GM18867 (cell line): ENCODE results near the gene SRGAP3.

Experiments used
- ATAC-seq: cut with Tn5 transposase; IDR thresholded peaks from one replicate; pipeline ENCODE4 v1.9.1; 2021; ENCODE audit warnings: mild to moderate bottlenecking, moderate library complexity; ENCODE audit not compliant: unreplicated experiment

The SRGAP3 gene

DNA sequence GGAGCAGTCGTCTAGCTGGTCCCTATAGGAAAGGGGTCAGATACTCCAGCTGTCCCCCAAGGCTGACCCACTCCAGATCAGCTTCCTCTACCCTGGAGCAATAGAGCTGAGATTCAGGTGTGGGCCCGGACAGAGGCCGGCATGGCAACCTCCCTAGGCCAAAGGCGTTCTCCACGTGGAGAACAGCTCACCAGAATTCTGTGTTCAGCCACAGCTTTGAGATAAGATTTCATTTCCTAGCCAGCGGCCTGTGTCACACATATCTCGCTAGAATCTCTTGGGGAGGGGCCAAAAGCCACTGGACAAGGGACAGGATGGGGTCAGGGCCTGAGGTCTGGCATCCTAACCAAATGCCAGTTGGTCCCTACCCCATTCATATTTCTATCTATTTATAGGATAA, 20.1 kb downstream of the SRGAP3 start:
- no peak for ATAC-seq

DNA sequence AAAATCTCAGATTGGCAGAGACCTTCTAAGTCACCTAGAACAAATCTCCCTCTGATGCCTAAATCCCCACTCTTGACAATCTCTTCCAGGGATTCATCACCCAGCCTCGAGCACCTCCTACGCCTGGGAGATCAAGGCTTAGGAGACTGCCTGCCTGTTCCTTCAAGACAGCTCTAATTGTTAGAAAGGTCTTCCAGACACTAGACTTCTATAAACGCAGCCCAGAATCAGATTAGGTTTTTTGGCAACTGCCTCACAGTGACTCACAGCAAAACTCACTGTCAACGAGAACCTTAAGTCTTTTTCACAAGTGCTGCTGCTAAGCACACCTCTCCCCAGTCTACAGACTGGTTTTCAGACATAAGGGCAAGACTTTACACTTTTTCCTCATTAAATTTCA, 23.1 kb downstream of the SRGAP3 start:
- no peak for ATAC-seq

DNA sequence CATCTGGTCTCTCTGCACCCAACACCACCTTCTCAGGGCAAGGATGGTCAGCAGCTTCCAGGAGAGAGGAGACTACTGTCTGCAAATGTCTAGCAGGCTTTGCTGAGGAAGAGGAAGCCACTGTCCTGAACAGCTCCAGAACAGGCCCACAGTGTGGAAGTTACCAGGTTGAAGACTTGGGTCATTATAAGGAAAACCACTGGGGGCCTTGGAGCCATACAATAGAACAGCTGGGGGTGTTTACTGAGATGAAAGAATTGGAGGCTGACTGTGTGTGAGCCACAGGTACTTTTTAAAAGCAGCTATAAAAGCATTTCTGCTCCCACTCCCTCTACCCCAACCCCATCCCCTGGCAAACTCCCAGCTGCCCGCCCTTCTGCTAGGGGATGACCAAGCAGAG, 24.2 kb downstream of the SRGAP3 start:
- no peak for ATAC-seq

DNA sequence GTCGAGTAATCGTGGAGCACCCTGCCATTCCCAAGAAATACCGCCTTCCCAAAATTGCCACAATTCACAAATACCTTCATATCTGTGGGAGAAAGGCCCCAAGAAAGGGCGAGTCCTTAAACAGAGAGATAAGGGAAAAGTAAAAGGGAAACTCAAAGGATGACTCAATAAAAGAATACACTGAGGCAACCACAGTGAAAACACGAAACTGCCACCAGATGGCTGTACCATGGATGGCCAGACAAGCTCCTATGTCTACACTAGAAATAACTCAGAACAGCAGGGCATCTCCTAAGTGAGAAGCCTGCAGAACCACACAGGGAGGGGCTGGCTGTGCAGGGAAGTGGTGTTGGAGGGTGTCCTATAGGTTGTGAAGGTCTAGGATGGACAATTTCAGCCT, 25.0 kb downstream of the SRGAP3 start:
- peak; percentile 92 for ATAC-seq

DNA sequence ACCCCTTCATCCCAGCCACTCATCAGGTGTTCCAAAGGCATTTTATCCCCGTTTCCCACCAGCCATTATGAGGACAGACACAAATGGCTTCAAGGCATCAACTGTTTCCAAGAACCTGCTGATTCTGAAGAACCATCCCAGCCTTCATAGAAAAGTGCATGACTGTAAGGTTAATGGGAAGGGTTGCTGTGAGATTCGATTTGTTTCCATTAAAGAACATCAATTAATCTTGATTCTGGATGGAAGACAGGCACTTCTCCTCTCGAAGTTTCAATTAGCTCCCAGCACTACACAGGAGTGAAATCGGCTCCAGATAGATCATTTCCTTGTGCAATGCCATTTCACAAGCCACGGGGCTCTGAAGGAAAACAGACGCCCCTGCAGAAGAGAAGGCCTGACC, 25.8 kb downstream of the SRGAP3 start:
- ATAC-seq = no peak

DNA sequence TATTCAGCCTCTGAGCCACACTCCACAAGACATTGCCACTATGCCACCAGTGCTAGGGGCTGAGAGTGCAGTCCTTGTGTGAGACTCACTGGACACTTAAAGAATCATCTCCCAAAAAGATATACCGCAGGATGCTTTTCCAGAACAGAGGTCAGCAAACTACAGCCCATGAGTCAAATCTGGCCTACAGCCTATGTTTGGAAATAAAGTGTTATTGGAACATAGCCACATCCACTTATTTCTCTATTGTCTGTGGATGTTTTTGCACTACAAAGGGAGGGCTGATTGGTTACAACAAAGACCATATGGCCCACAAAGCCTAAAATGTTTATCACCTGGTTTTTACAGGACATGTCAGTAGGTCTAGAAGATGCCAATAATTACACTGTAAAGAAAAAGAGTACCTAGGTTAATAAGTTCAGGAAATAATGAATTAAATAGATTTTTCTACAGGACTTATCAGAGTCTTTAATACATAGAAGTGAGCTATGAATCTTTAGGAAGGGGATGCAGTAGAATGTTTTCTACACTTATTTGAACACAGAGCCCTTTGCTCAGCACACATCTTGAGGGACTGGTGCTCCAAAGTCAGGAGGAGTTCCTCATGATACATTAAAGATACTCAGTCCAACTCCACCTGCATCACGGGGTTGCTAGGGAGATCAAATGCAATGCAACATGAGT, 26.3 kb downstream of the SRGAP3 start:
- no peak for ATAC-seq

DNA sequence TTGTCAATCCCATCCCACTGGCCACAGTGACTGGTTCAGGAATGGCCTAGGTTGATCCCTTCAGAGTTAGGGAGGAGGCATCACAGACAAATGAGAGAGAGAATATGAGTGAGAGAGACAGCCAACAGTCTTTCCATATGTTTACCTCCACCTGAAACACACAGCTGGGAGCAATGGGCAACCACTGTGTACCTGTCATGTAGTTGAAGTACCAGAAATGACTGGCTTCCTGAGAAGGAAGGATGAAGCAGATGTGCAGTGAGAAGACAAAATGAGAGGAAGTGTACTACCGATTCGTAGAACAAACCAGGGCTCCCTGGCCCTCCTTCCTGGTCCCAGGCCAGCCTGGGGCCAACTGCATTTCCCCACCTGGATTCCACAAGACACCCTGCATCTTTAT, 27.4 kb downstream of the SRGAP3 start:
- no peak for ATAC-seq

DNA sequence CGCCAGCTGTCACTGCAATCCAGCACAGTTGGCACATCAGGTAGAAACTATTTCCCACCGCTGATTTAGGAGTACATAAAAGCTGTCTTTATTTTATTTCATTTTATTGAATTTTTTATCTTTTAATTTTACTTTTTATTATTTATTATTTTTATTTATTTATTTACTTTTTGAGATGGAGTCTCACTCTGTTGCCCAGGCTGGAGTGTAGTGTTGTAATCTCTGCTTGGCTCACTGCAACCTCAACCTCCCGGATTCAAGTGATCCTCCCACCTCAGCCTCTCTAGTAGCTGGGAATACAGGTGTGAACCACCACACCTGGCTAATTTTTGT, 31.0 kb downstream of the SRGAP3 start:
- ATAC-seq = no peak

DNA sequence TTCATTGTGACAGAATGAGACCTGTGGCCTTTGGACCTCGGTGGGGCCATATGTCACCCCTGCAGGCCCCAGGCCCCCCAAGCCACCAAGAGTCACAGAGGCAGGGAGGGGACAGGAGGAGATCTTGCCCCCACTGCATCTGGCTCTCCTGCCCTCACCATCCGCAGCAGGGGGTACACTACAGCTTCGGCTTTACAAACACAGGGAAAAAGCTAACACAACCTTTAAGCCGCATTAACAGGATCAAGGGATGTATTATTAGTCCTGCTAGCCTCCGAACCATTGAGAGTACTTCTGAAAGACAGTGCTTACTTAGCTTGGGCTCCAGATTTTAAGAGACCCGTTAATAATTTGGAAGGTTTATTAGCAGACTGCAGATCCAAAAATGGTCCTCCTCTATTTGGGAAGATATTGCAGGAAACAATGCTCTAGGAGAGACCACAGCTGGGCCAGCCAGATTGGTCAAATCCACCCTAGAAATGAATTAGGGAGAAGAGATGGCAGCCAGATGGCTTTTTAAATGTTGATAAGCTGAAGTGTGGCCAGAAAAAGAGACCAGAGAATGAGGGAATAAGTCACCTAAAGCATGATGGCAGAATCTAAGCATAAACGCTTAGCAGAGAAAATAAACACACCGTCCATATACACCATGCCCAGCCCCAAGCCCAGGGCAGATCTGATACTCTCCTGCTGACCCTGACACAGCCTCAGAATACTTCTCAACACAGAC, 31.5 kb downstream of the SRGAP3 start:
- no peak for ATAC-seq

DNA sequence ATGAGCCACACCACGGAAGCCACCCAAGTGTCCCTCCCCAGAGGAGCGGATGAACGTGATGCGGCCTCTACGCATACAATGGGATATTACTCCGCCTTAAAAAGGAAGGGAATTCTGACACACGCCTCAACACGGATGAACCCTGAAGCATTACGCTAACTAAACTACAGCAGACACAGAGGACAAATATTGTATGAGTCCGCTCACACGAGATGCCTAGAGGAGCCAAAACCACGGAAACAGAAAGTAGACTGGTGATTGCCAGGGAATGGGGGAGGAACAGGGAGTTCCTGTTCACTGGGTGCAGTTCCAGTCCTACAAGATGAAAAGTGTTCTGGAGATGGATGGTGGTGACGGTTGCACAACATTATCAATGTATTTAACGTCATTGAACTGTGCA, 32.7 kb downstream of the SRGAP3 start:
- ATAC-seq = no peak

DNA sequence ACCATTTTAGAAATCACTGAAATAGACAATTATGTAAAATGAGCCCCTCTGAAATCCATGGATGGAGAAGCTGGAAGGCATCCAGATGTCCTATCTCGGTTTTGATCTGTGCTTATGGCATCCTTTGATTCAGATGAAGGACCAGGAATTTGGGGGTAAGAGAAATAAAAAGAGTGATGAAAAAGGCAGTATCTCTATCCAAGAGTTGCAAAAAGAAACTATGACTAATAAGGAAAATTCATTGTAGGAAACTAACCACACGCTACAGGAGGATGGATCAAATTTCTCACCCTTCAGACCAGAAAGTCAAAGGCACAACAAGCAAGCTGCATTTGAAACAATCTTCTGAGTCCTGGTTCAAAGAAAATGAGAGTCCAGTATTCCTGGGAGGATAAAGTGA, 34.8 kb downstream of the SRGAP3 start:
- no peak for ATAC-seq

DNA sequence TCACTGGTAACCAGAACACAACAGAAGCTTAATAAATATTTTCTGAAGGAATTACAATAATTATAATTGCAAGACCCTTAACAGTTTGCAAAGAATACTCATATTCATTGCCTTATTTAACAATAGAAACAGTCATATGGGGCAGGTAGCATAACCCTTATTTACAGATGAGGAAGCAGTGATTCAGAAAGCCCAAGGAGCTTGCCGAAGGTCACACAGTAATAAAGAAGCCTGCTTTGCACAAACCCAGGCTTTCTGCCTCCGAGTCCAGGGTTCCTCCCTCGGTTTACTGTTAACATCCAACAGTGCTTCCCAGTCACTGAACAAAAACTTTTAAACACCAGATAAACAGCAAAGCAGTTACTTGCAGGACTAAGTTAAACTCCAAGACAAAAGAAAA, 35.3 kb downstream of the SRGAP3 start:
- no peak for ATAC-seq

DNA sequence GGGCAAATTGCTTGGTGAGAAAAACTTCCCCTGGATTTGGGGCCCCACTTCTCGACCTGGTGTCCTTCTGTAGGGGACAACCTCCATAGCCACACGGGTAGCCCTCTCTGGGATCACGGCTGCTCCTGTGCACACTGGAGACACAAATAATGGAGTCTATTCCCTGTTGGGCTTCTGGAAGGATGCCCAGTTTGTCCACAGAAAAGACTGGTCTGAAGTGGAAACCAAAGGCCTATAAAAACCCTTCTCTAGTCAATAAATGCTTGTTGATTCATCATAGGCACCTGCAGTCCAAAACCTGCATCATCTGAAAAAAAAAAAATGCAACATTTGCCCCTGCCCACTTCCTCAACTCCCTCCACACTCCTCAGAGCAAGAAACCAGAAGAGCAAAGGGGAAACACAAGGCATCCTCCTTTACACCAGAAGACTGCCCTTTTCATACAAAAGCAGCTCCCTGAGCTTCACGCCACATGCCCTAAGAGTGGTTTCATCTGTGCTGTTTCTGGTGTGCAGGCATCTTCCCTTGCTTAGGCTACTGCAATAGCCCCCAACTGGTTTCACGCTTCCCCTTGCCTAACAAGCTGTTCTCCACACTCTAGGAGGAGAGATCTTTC, 36.3 kb downstream of the SRGAP3 start:
- no peak for ATAC-seq

DNA sequence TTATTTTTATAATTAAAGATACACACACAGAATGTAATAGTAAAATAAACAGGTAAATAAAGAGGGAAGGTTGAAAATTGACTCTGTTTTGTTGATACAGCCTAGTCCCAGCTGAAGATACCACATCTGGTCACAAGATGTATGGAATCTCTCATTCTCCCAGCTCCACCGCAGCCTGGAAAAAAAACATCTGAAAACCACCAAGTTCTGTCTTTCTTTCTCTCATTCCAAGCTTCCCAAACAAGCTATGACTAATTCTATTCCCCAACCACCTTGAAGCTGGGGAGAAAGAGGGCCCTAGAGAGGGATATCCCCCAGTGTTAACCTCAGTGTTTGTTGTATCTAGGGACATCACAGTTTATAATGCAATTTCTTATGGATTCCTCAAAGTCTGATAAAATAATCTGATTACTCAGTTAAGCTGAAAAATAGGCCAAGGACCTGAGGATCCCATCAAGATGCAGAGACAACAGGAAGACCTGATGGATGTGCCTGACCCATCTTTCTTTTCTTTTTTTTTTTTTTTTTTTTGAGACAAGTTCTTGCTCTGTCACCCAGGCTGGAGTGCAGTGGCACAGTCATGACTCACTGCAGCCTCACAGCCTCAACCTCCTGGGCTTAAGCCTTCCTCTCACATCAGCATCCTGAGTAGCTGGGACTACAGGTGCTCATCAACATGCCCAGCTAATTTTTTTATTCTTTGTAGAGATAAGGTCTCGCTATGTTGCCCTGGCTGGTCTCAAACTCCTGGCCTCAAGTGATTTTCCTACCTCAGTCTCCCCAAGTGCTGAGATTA, 38.1 kb downstream of the SRGAP3 start:
- no peak for ATAC-seq

DNA sequence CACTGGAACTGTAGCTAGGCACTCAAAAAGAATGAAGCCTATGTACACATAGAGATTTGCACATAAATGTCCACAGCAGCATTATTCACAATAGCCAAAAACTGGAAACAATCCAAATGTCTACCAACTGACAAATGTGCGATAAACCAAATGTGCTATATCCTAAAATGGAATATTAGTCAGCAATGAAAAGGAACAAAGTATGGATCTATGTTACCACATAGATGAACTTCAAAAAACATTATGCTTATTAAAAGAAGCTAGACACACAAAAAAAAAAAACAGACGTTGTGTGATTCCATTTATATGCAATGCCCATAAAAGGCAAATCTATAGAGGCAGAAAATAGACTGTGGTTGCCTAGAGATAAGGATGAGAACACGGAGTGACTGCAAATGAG, 39.7 kb downstream of the SRGAP3 start:
- no peak for ATAC-seq

DNA sequence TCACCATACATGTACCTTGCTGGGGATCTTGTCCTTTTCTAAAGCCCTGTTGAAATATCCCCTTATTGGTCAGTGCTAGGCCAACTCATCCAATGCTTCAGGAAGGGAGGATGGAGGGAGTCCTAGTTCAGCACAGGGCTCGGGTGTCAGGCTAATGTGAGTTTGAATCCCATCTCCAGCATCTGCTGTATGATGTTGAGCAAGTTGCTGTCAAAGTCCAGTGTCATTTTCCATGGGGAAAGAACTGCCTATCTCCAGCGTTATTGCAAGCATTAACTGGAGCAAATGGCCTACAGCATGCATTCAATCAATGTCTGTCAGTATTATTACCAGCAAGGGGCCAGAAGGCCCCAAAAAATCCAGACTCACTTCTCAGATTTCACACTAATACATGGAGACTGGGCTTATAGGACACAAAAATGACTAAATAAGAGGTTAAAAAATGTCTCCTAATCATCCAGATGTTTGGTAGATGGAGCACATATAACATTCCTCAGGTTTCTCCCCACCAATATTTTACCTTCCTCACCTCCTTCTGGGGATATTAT, 40.8 kb downstream of the SRGAP3 start:
- no peak for ATAC-seq

DNA sequence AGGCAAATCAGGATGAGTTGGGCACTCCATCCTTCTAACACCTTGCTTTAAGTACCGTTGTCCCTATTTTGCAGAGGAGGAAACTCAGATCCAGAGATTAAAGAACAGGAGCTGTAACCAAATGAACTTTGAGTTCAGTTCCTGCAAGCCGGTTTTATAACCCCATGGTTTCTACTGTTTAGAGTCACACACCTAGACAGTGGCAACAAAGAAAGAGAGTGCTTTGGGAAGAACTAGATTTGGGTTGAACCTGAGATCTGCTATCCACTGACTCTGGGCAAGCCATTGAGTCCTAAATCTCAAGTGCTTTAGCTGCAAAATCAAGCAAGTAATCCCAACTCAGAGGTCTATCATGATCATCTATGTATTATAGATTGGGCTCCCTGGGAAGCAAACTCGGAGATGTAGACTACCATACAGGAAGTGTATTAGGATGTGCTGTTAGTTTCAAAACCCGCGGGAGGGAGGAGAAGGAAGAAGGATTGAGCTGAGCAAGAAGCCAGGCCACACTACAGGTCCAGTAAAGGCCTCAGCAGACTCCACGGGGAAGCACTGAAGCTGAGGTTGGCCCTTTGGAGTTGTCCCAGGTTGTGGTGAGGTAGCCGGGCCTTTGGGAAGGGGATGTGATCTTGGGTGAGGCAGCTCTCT, 42.2 kb downstream of the SRGAP3 start:
- no peak for ATAC-seq

DNA sequence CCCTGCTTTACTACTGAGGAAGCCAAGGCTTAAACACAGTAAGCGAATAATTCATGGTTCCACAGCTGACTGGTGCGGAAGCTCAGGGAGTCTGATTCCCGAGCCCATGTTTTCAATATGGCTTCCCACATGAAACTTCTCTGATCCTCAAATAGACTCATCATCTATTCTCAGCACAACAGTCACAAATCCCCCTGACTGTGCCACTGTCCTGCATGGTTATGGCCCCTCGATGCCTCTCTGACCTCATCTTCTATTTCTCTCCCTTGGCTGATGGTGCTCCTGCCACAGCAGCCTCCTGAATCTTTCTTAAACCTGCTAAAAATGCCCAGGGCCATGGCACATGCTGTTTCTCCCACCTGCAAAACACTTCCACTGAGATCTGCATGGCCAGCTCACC, 43.2 kb downstream of the SRGAP3 start:
- no peak for ATAC-seq

DNA sequence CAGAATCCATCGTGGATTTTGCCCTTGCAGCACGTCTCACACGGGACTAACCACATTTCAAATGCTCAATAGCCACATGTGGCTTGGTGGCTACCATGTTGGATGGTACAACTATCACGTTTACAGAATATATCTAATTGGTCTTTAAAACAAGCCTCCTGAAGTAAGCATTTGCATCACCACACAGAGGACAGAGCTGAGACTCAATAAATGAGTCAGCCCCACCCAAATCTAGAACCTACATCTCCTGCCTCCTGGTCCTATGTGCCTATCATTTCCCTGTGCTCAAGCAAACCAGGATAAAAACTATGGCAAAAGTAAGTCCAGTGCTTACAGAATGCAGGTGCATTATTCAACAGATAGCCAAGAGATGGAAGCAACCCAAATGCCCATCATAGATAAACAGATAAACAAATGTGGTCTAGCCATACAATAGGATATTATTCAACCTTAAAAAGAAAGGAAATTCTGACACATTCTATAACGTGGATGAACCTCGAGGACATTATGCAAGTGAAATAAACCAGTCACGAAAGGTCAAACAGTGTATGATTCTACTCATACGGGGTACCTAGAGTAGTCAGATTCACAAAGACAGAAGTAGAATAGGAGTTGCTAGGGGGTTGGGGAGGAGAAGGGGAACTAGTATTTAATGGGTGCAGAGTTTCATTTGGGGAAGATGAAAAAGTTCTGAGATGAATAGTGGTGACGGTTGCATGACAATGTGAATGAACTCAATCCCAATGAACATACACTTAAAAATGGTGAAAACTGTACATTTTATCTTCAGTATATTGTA, 43.9 kb downstream of the SRGAP3 start:
- ATAC-seq = peak; percentile 49
